Endometrial microvascular endothelial cells (primary cell): ENCODE measurements around the gene P2RY13. TPM values are rescaled to one million over a fixed set of nuclear protein-coding genes. Genes with fewer than 3 reads are reported as not detected.

Source experiments
- in situ Hi-C: cut with HindIII; loops from 2 replicates; pipeline ENCODE4 v1.10.0; 2017; ENCODE audit warnings: low sequenced_read_pairs, low pct_unique_long_range_greater_than_20kb; ENCODE audit errors: inconsistent ontology term
- total RNA-seq: library from RNA; depleted of rRNA; stranded (reverse); fragments of >200 nt; gene quantifications from one replicate; pipeline ENCODE4 v1.2.3, GENCODE V29; 2015; ENCODE audit errors: inconsistent ontology term

Gene P2RY13
- not detected for total RNA-seq

GRCh38 chr3:151329363-151329762 is at the start of gene P2RY13:
P2RY13 (minus strand) TSS chr3:151329549; CDS start chr3:151329528, 21 bp downstream.
- in situ Hi-C loops, result no loop called here

DNA sequence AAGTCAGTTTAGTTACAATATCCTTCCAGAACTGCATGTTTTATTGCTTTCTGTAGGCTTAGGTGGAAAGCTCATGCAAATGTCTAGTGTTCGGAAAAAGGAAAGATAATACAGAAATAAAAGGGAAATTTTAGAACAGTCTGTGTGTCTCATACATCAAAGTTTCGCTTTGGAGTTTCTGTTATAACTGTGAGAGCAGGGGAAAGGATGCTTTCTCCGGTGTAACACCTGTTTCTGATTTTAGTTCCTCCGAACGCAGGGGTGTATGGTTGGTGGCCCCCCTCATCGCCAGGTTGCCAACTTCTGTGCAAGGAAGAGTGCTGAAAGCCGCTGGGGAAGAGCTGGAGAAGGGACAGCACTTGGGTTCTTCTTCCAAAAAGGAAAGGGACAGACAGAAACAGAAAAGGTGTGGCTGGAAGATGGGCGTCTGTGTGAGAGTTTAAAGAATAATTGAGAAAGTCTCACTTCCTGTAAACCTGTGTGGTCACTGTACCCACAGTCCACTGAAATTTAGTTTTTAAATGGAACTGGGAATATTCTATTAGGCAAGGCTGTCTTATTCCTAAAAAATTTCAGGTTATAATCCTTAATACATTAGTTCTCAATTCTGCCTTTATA is 48.5 kb upstream of the P2RY13 start:
- in situ Hi-C loops, result no loop called here

- in situ Hi-C loops, result no loop called here
Observed at GRCh38 chr3:151372063-151372820, 42.9 kb upstream of the P2RY13 start.

DNA sequence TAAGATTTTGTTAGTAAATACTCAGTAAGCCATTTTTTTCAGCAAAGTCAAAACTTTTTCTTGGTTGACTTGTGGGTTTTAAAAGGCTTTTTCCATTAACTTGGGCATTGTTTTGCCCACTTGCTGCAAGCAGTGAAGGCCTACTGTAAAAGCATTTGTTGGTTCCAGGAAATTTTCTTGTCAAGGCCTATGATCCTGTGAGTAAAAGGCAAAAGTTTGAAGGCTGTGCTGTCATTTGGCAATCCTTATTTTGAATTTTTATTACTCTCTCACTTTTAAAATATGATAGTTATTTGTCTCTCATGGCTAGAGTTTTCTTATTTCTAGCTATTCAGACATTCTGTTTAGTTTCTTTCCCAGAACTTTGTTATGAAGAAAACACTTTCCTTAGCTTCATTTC is 42.2 kb upstream of the P2RY13 start:
- in situ Hi-C loops, result no loop called here

GRCh38 chr3:151367448-151367847 is 38.1 kb upstream of the P2RY13 start:
- in situ Hi-C loops, result no loop called here

DNA sequence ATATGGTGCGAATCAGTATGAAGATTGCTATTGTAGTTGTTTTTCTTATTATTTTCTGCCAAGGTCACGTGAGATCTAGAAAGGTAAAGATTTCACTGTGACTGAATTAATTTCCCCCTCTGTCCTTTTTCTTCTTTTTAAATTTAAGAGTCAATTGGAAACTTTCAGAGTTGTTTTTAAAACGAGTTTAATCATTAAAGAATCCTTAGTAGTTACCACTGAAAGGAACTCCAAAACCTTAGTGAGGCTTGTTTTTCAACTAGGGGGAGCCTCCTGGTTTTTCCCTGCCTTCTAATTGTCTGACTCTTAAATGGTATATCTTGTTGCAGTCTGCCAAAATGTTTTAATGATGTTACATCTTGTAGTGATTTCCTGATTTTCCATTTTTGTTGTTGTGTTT is 37.6 kb upstream of the P2RY13 start:
- in situ Hi-C loops, result no loop called here

- in situ Hi-C loops, result no loop called here
Observed at GRCh38 chr3:151362751-151363174, 33.4 kb upstream of the P2RY13 start.

DNA sequence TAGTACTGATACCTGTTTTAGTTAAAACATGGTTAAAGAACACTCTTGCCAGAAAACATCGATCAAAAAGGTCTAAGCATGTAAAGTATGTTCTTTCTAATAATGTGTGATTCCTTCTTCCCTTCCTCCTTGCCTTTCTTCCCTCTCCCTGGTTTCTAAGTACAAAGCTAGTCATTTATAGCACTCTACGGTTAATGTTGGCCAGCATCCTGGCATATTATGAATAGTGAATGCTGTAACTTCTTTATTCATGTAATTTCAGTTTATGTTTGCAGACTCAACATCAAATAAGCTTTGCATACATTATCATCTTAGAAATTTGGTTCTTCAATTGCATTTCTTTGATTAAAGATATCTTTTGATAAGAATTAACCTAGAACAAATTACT is 28.1 kb upstream of the P2RY13 start:
- in situ Hi-C loops, result no loop called here

GRCh38 chr3:151356794-151357462 is 27.6 kb upstream of the P2RY13 start:
- in situ Hi-C loops, result no loop called here

GRCh38 chr3:151351648-151352047 is 22.3 kb upstream of the P2RY13 start:
- in situ Hi-C loops, result no loop called here

GRCh38 chr3:151351219-151351618 is 21.9 kb upstream of the P2RY13 start:
- in situ Hi-C loops, result no loop called here

DNA sequence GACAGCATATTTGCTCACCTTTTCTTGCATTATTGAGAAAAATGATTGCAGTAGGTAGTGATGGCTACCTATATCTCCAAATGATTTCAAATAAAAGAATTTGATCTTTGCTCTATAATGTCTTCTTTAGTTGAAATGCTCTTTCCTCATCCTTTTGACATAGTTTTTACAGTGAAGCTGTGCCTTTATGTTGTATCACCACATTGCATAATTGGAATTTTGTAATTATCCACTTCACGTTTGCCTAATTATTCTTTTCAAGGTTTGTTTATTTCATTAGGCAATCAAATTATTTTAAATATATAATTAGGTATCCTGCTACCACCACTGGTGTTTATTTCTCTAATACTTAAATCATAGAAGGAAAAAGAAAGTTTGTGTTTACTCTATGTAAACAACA is 21.3 kb upstream of the P2RY13 start:
- in situ Hi-C loops, result no loop called here

DNA sequence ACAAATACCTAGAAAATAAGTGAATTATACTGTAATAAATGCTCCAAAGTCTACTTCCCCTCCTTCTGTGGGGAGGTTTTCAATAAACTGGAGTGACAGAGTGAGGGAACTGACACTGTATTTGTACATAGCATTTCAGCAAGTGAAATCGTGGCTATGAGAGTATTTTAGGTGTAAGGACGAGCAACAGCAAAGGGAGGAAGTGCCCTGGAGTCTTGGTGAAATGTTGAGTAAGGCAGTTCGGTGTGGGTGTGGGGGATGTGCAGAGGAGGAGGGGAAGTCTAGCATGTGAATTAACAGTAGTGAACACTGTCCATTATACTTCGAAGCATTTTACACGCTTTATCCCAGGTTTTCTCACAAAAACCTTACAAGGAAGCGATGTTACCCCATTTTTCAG is 18.1 kb upstream of the P2RY13 start:
- in situ Hi-C loops, result no loop called here

DNA sequence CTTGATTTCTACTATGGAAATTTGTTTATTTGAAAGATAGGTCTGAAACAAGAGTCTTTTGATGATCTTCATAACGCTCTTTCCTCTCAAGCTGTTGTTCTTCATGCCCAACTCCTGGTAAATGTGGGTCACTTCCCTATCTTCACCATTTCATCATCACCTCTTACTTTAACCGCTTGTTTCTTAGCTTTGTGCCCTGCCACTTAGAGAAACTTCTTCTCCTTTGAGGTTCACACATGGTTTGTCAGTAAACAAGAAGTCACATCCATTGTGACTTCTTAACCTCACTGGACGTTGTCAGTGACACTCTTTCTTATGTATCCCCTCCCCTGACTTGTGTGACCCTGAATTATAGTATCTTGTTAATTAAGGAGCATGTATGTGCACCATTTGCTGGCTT is 16.9 kb upstream of the P2RY13 start:
- in situ Hi-C loops, result no loop called here

- in situ Hi-C loops, result no loop called here
Observed at GRCh38 chr3:151345859-151346258, 16.5 kb upstream of the P2RY13 start.

DNA sequence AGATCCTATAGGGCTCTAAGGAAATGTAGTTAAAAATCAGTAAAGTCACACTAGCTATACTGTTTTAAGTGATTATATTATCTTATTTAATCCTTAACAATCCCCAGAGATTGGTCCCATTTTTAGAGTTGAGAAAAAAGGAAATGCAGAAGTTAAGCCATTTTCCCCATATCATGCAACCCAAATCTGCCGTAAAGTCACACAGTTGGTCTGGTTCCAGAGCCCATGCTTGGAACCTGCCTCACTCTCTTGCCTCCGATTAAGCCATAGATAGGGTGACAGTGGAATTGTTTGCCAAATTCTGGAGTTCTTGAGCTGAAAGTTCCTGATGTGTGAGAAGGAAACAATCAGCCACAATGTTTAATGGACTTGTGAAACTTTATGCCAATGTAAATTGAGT is 2.3 kb upstream of the P2RY13 start:
- in situ Hi-C loops, result no loop called here

- in situ Hi-C loops, result no loop called here
Observed at GRCh38 chr3:151330899-151331298, 1.6 kb upstream of the P2RY13 start.

GRCh38 chr3:151330379-151330778 is 1.0 kb upstream of the P2RY13 start:
- in situ Hi-C loops, result no loop called here

DNA sequence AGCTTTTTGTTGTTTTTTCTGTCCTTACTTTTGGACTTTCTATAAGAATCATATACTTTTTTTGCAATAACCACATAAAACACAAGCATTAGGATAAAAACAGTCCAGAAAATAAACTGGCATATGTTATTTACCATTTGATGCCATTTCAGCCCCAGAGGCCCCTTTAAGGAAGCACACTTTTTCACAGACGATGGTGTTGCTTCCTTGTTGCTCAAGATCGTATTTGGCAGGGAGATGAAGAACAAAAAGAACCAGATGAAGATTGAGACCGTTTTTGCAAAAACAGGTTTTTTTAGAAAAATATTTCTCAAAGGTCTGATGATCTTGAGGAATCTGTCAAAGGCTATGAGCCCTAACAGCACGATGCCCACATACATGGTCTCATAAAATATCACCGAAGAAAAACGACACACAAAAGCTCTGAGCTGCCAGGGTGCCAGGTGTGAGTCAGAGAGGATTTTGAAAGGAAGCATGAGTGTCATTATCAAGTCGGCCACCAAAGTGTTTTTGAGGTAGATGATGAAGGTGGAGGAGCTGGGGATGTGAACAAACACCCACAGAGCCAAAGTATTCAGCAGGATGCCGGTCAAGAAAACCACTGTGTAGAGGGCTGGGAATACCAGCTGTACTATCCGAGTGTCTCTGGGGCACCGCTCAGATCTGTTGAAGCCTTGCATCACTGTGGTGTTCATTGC is 902 bp downstream of the P2RY13 start:
- in situ Hi-C loops, result no loop called here
